GM18858 (cell line): ENCODE measurements around the gene ELOVL6.
"Not testable (repeated sequence)": the region's sequence is repeated elsewhere in the genome, so short reads cannot be mapped to it uniquely, and the experiment has no call there.

Experiments
- ATAC-seq: cut with Tn5 transposase; IDR thresholded peaks from one replicate; pipeline ENCODE4 v1.9.1; 2021; ENCODE audit not compliant: unreplicated experiment

Gene ELOVL6

GRCh38 chr4:110163327-110164069 lies 34.9 kb downstream of the ELOVL6 start:
- no peak for ATAC-seq

GRCh38 chr4:110160618-110161017 lies 37.8 kb downstream of the ELOVL6 start:
- no peak for ATAC-seq

- no peak for ATAC-seq
Measured at GRCh38 chr4:110159541-110159940, 38.9 kb downstream of the ELOVL6 start.

- no peak for ATAC-seq
Measured at GRCh38 chr4:110157580-110157979, 40.8 kb downstream of the ELOVL6 start.

GRCh38 chr4:110157166-110157565 lies 41.2 kb downstream of the ELOVL6 start:
- ATAC-seq = not testable (repeated sequence)

- no peak for ATAC-seq
Measured at GRCh38 chr4:110156442-110156841, 42.0 kb downstream of the ELOVL6 start.

GRCh38 chr4:110155654-110156053 lies 42.8 kb downstream of the ELOVL6 start:
- ATAC-seq = no peak

GRCh38 chr4:110154582-110154981 lies 43.8 kb downstream of the ELOVL6 start:
- ATAC-seq = no peak

GRCh38 chr4:110152386-110152785 lies 46.0 kb downstream of the ELOVL6 start:
- ATAC-seq = no peak

GRCh38 chr4:110149089-110149488 lies 49.3 kb downstream of the ELOVL6 start:
- ATAC-seq = no peak

- ATAC-seq = no peak
Measured at GRCh38 chr4:110142461-110142860, 56.0 kb downstream of the ELOVL6 start.

GRCh38 chr4:110139815-110140214 lies 58.6 kb downstream of the ELOVL6 start:
- ATAC-seq = no peak

- ATAC-seq = no peak
Measured at GRCh38 chr4:110139111-110139510, 59.3 kb downstream of the ELOVL6 start.

- ATAC-seq = no peak
Measured at GRCh38 chr4:110138551-110138950, 59.9 kb downstream of the ELOVL6 start.

GRCh38 chr4:110137829-110138228 lies 60.6 kb downstream of the ELOVL6 start:
- ATAC-seq = no peak

GRCh38 chr4:110135523-110135922 lies 62.9 kb downstream of the ELOVL6 start:
- ATAC-seq = no peak

- no peak for ATAC-seq
Measured at GRCh38 chr4:110135076-110135475, 63.3 kb downstream of the ELOVL6 start.

GRCh38 chr4:110134269-110134869 lies 64.0 kb downstream of the ELOVL6 start:
- ATAC-seq = no peak

GRCh38 chr4:110132816-110133719 lies 65.3 kb downstream of the ELOVL6 start:
- no peak for ATAC-seq

- no peak for ATAC-seq
Measured at GRCh38 chr4:110131916-110132315, 66.5 kb downstream of the ELOVL6 start.

GRCh38 chr4:110130576-110131358 lies 67.6 kb downstream of the ELOVL6 start:
- ATAC-seq = no peak
